HG02970 (cell line): ENCODE measurements around the gene GSDME.
"Not testable (repeated sequence)": the region's sequence is repeated elsewhere in the genome, so short reads cannot be mapped to it uniquely, and the experiment has no call there.

Experiments used
- ATAC-seq: cut with Tn5 transposase; IDR thresholded peaks from one replicate; pipeline ENCODE4 v1.9.1; 2021; ENCODE audit warnings: mild to moderate bottlenecking, moderate library complexity, moderate number of reproducible peaks; ENCODE audit not compliant: unreplicated experiment, low FRiP score

GSDME gene

GRCh38 chr7:24743471-24743870 is 13.8 kb downstream of the GSDME start:
- no peak for ATAC-seq

- ATAC-seq = no peak
These were observed 14.6 kb downstream of the GSDME start for GRCh38 chr7:24742506-24743162.

GRCh38 chr7:24741679-24742505 is 15.4 kb downstream of the GSDME start:
- no peak for ATAC-seq

- ATAC-seq = no peak
These were observed 16.4 kb downstream of the GSDME start for GRCh38 chr7:24740871-24741270.

- ATAC-seq = no peak
These were observed 18.0 kb downstream of the GSDME start for GRCh38 chr7:24739306-24739705.

GRCh38 chr7:24738577-24738976 is 18.7 kb downstream of the GSDME start:
- ATAC-seq = no peak

- no peak for ATAC-seq
These were observed 20.0 kb downstream of the GSDME start for GRCh38 chr7:24737281-24737680.

GRCh38 chr7:24735594-24735993 is 21.7 kb downstream of the GSDME start:
- ATAC-seq = not testable (repeated sequence)

- ATAC-seq = no peak
These were observed 23.0 kb downstream of the GSDME start for GRCh38 chr7:24734306-24734705.

GRCh38 chr7:24733414-24734060 is 23.7 kb downstream of the GSDME start:
- no peak for ATAC-seq

GRCh38 chr7:24732646-24733413 is 24.4 kb downstream of the GSDME start:
- no peak for ATAC-seq

GRCh38 chr7:24731313-24731712 is 26.0 kb downstream of the GSDME start:
- ATAC-seq = no peak

- ATAC-seq = no peak
These were observed 27.3 kb downstream of the GSDME start for GRCh38 chr7:24730018-24730369.

GRCh38 chr7:24729365-24730017 is 27.8 kb downstream of the GSDME start:
- ATAC-seq = no peak

- ATAC-seq = no peak
These were observed 28.5 kb downstream of the GSDME start for GRCh38 chr7:24728503-24729364.

- ATAC-seq = no peak
These were observed 29.2 kb downstream of the GSDME start for GRCh38 chr7:24728121-24728500.

GRCh38 chr7:24727154-24728120 is 29.8 kb downstream of the GSDME start:
- no peak for ATAC-seq

GRCh38 chr7:24725554-24726241 is 31.6 kb downstream of the GSDME start:
- no peak for ATAC-seq
